Right lobe of liver (tissue), 6 donors: ENCODE results near the gene CCDC183. TPM values are rescaled to one million over a fixed set of nuclear protein-coding genes. Genes with fewer than 3 reads are reported as not detected.

ENCODE experiments used
- ATAC-seq, 4 donors: fragments of 200-7000 bp; cut with Tn5 transposase; one replicate each; pipeline ENCODE4 v1.9.1; 2020; ENCODE audit warnings: mild to moderate bottlenecking in 4 of 4, moderate library complexity in 4 of 4
- DNase-seq, 3 donors: peaks; one replicate each; pipeline ENCODE4 v3.0.0-alpha.2; 2020
- H3K27ac ChIP-seq, 3 donors: fragments of 200-600 bp; one replicate each; pipeline ENCODE4 v1.8.0; 2022
- H3K27me3 ChIP-seq, 2 donors: fragments of 200-600 bp; one replicate each; pipeline ENCODE4 v1.8.0; 2022
- H3K36me3 ChIP-seq, 4 donors: fragments of 200-600 bp; sonication (generic) in 1 of 4; one replicate each; pipeline versions ENCODE4 v1.5.1 to v1.8.0; 2017 to 2022; ENCODE audit warnings: control low read depth in 1 of 4
- H3K4me1 ChIP-seq, 4 donors: fragments of 200-600 bp; sonication (generic) in 1 of 4; one replicate each; pipeline versions ENCODE4 v1.5.1 to v1.8.0; 2017 to 2022; ENCODE audit warnings: control low read depth in 1 of 4
- H3K4me3 ChIP-seq, 3 donors: fragments of 200-600 bp; one replicate each; pipeline ENCODE4 v1.8.0; 2022
- H3K9me3 ChIP-seq, 4 donors: fragments of 200-600 bp; sonication (generic) in 1 of 4; one replicate each; pipeline versions ENCODE4 v1.5.1 to v1.8.0; 2017 to 2022; ENCODE audit warnings: control low read depth in 1 of 4
- POLR2A ChIP-seq: fragments of 450-650 bp; IDR thresholded peaks from one replicate; pipeline ENCODE4 v1.6.1; 2017; ENCODE audit warnings: antibody characterized with exemption, mild to moderate bottlenecking
- WGBS: methylation state at CpG from one replicate; pipeline ENCODE4 v1.1.6; 2018; ENCODE audit warnings: low coverage, low lambda C conversion rate; ENCODE audit not compliant: insufficient coverage; ENCODE audit errors: missing lambda C conversion rate; 5-methylcytosine and 5-hydroxymethylcytosine counted together
- intact Hi-C, 2 donors: fragments of 100-400 bp; cut with DNase I; formaldehyde crosslinking; loops; one replicate each; pipeline versions ENCODE4 v1.11.2 to v1.14.1; 2022
- total RNA-seq, 6 experiments: library from RNA; depleted of rRNA in 2 of 6; stranded (reverse); fragments of >200 nt in 2 of 6; fragmentation: NEBNext Ultra II Directional in 3 of 6; extraction: Animal tissue kit (Norgen Biotek cat#: 25700) in 3 of 6; gene quantifications; one replicate each; pipeline versions ENCODE4 v1.1.0 to v1.2.4, GENCODE V29; 2016 to 2023
- TF ChIP-seq, protein P1 (sequence below), 4 donors: fragments of 200-600 bp in 3 of 4; fragments of 450-650 bp in 1 of 4; IDR thresholded peaks; one replicate each; pipeline versions ENCODE4 v1.5.1 to v1.8.0; 2016 to 2022; ENCODE audit warnings: antibody characterized with exemption in 4 of 4, mild to moderate bottlenecking in 2 of 4
- donor health status: DM: no; HTN: yes; CAD: no.
- donor health status: DM: no; HTN: no; CAD: no.
- donor health status: DM: no; HTN: no; CAD: no.
- donor health status: DM: no; HTN: yes; CAD: no.
- donor health status: DM: no; HTN: yes; CAD: no.

CCDC183 gene
- total RNA-seq, 6 experiments from 2014 or later: 0.43 to 1.2 (median 0.74) TPM; not detected in 1

DNA sequence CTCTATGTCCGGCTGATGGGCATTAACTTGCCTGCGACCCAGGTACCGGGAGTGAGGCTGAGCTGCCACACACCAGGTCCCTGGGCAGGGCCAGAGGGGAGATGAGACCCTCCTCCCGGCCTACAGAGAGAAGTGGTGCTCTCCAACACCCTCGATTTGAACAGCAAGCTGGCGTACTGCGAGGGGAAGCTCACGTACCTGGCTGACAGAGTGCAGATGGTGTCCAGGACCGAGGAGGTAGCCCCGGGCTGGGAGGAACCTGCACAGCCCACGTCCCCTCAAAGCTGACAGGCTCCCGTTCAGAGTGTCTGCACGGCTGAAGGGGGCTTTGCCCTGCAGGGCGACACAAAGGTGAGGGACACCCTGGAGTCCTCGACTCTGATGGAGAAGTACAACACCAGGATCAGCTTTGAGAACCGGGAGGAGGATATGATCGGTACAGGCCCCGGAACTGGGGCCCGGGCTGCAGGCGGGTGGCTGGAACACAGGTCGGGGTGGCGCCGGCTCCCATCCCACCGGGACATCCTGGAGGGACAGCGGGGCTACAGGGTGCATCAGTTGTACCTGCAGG is 10.6 kb downstream of the CCDC183 start:
- no peak for TF ChIP-seq POLR2A
- TF ChIP-seq, protein P1, sequence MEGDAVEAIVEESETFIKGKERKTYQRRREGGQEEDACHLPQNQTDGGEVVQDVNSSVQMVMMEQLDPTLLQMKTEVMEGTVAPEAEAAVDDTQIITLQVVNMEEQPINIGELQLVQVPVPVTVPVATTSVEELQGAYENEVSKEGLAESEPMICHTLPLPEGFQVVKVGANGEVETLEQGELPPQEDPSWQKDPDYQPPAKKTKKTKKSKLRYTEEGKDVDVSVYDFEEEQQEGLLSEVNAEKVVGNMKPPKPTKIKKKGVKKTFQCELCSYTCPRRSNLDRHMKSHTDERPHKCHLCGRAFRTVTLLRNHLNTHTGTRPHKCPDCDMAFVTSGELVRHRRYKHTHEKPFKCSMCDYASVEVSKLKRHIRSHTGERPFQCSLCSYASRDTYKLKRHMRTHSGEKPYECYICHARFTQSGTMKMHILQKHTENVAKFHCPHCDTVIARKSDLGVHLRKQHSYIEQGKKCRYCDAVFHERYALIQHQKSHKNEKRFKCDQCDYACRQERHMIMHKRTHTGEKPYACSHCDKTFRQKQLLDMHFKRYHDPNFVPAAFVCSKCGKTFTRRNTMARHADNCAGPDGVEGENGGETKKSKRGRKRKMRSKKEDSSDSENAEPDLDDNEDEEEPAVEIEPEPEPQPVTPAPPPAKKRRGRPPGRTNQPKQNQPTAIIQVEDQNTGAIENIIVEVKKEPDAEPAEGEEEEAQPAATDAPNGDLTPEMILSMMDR (IDR thresholded peaks at IDR 0.05): no peak
- ATAC-seq (peak in 1 of 4 donors; percentile 4), DNase-seq (peak in 2 of 3 donors; percentile 44 to 51)
- Histone ChIP-seq H3K4me3 (peak overlapping the region; percentile 74 to 92 (median 86)), H3K9me3 (no peaks in the 10 kb centered on the region), H3K36me3 (peaks cover 0 to 3% (median 0%) of the 10 kb centered on the region in 4 donors), H3K27ac (peak overlapping the region in 1 of 3 donors; percentile 83), H3K27me3 (no peaks in the 10 kb centered on the region), H3K4me1 (peaks cover 0 to 14% (median 0%) of the 10 kb centered on the region in 4 donors)
- intact Hi-C loops: no loop called here
- 67% methylated on average over 4 of the region's 25 CpGs for WGBS

DNA sequence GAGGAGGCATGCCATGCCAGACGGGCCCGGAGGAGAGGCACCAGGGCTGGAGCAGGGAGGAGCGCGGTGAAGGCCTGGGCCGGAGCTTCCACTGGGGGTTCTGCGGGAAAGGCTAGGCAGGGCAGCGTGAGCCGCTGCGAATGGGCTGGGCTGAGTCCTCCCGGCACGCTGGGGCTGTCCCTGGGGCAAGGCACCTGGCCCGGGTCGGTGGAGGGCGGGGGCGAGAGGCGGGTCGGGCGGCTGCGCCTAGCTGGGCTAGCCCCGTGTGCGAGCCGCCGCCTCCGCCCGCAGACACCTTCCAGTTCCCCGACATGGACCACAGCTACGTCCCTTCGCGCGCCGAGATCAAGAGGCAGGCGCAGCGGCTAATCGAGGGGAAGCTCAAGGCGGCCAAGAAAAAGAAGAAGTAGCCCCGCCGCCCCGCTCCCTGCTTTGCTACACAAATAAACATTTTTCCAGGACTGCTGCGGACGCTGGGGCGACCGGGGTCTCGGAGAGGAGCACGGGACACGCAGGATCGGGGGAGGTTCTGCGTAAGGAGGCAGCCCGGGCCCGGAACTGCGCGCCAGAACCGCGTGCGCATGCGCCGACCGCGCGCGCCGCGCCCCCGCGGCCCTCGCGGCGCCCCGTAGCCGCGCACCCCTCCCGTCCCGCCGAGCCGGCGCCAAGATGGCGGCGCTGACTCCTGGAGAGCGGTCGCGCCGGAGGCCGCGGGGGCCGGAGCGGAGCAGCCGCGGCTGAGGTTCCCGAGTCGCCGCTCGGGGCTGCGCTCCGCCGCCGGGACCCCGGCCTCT is 11.3 kb downstream of the CCDC183 start, which contains the start of gene RABL6:
TSS of gene RABL6 (plus strand) at position 668 of the 794 bp plus-strand sequence. CDS start 249 bp downstream, outside the sequence.
- no peaks in the 10 kb centered on the region for H3K27me3 ChIP-seq
- TF ChIP-seq, protein P1 (IDR thresholded peaks at IDR 0.05): peak in 1 of 4 donors; percentile 4
- TF ChIP-seq POLR2A: peak; percentile 81
- peaks cover 0 to 14% (median 0%) of the 10 kb centered on the region in 4 donors for H3K4me1 ChIP-seq
- H3K36me3 ChIP-seq: peaks cover 0 to 3% (median 0%) of the 10 kb centered on the region in 4 donors
- H3K27ac ChIP-seq: peak within 1 kb of the TSS; percentile 77 to 83 (median 83)
- DNase-seq (peak; percentile 81 to 82 (median 82)), ATAC-seq (peak; percentile 79 to 91 (median 84))
- WGBS: 0% methylated on average over 10 of the region's 96 CpGs
- intact Hi-C loops: no loop called here
- peak within 1 kb of the TSS; percentile 75 to 92 (median 86) for H3K4me3 ChIP-seq
- H3K9me3 ChIP-seq: no peaks in the 10 kb centered on the region

DNA sequence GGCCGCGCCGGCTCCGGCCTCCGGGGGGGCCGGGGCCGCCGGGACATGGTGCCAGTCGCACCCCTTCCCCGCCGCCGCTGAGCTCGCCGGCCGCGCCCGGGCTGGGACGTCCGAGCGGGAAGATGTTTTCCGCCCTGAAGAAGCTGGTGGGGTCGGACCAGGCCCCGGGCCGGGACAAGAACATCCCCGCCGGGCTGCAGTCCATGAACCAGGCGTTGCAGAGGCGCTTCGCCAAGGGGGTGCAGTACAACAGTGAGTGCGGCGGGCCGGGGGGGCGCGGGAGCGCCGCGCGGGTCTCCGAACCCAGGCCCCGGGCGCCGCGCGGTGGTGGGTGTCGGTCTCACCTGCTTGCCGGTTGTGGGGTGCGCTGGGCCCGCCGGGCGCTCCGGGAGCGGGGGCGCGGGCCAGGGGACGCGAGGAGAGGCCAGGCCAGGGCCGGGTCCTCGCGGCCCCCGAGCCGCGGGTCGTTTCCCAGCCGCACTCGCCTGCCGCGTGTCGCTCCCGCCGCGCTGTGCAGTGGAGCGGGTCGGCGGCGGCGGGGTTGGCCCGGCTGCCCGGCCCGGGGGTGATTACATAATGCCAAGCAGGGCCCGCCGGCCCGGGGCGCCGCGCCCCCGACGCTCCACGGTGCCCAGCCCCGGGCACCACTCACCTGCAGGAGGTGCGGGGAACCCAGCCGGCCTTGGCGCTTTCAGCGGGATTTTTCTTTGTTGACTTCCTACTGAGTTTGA is 12.1 kb downstream of the CCDC183 start:
- intact Hi-C loops: no loop called here
- 2% methylated on average over 13 of the region's 93 CpGs for WGBS
- H3K4me3 ChIP-seq: peak overlapping the region; percentile 75 to 92 (median 86)

DNA sequence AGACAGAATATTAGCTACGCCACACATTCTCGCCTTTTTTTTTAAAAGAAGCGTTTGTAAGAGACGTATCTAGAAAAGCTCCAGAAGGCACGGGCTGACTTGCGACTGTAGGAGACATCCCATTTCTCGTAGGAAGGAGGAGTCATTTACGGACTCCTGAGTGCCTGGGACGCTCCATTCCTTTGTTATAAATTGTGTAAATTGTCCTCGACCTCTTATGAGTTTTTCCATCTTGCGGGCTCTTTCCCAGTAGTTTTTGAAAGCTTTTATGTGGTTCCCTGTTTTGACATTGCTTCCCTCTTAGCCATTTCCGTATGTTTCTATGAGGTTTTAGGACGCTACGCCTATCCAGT is 12.6 kb downstream of the CCDC183 start:
- Histone ChIP-seq H3K36me3 (peaks cover 0 to 3% (median 0%) of the 10 kb centered on the region in 4 donors), H3K27me3 (no peaks in the 10 kb centered on the region), H3K4me1 (peaks cover 0 to 14% (median 0%) of the 10 kb centered on the region in 4 donors), H3K9me3 (no peaks in the 10 kb centered on the region), H3K4me3 (peak overlapping the region; percentile 75 to 92 (median 86)), H3K27ac (peak overlapping the region in 1 of 3 donors; percentile 83)
- intact Hi-C loops: no loop called here
- TF ChIP-seq POLR2A: no peak
- TF ChIP-seq, protein P1 (IDR thresholded peaks at IDR 0.05): no peak
- 8% methylated on average over 14 of the region's 14 CpGs for whole genome bisulfite sequencing
- DNase-seq (no peak), ATAC-seq (no peak)

More for the DNA sequence above, 12.1 kb downstream of the CCDC183 start:
- H3K27me3 ChIP-seq: no peaks in the 10 kb centered on the region
- no peak for TF ChIP-seq POLR2A
- TF ChIP-seq, protein P1 (IDR thresholded peaks at IDR 0.05): no peak
- peaks cover 0 to 14% (median 0%) of the 10 kb centered on the region in 4 donors for H3K4me1 ChIP-seq
- H3K36me3 ChIP-seq: peaks cover 0 to 3% (median 0%) of the 10 kb centered on the region in 4 donors
- H3K9me3 ChIP-seq: no peaks in the 10 kb centered on the region
- DNase-seq (peak in 2 of 3 donors; percentile 50 to 70), ATAC-seq (peak; percentile 16 to 33 (median 20))
- H3K27ac ChIP-seq: peak overlapping the region in 2 of 3 donors; percentile 47 to 83
